OCI-LY1 (cell line): ENCODE results near the gene HYDIN.

ENCODE experiments used
- CTCF ChIP-seq: fragments of 200-600 bp; sonication (generic), shearing (Covaris generic); IDR thresholded peaks from 2 replicates; pipeline ENCODE4 v1.5.1; 2017; ENCODE audit warnings: mild to moderate bottlenecking, antibody characterized with exemption, low read length, moderate library complexity, mixed read lengths
- EZH2 ChIP-seq: fragments of 200-600 bp; sonication (generic), shearing (Covaris generic); IDR thresholded peaks from 2 replicates; pipeline ENCODE4 v1.8.0; 2017; ENCODE audit warnings: borderline replicate concordance, mixed run types, mild to moderate bottlenecking, antibody characterized with exemption, low read length, moderate library complexity, mixed read lengths

DNA sequence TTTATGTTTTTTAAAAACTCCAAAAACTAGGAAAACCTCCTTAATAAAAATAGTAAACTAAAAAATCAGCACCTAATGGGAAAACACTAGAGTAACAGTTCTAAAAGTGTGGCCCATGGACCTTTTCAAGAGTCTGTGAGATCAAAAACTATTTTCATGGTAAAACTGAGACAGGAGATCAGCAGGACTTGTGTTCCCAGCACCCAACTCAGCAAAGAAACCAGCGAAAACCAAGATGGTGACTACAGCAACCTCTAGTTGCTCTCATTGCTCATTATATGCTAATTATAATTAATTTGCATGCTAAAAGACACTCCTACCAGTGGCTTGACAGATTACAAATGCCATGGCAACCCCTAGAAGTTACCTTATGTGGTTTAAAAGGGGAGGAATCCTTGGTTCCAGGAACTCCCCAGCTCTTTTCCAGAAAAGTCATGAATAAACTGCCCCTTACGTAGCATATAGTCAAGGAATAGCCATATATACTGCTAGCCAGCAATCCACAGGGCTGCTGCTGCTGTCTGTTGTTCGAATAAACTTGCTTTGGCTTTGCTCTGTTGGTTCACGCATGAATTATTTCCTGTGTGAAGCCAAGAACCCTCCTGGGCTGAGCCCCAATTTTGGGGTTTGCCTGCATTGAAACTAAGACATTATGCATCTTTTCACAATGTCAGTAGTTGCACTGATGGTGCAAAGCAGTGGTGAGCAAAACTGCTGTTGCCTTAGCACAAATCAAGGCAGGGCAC is 46.2 kb upstream of the HYDIN start:
- TF ChIP-seq CTCF (no peak), EZH2 (no peak)
